Activated CD4-positive, alpha-beta T cell treated with anti-CD3 and anti-CD28 coated beads, Interleukin-2, amount 10 ng/mL, durations not matched to agents 7 days and 5 days (primary cell): ENCODE results near the gene HS3ST5. TPM values are rescaled to one million over a fixed set of nuclear protein-coding genes. Genes with fewer than 3 reads are reported as not detected.

Experiments
- CTCF ChIA-PET: fragments of 350-600 bp; sonication (Branson Sonifier 250); formaldehyde crosslinking; loops from one replicate; lab custom pipeline; 2021; ENCODE audit warnings: antibody characterized with exemption; lab: Charles Lee
- POLR2A ChIA-PET: fragments of 350-600 bp; sonication (Branson Sonifier 250); formaldehyde crosslinking; loops from one replicate; lab custom pipeline; 2021; ENCODE audit warnings: antibody characterized with exemption; lab: Charles Lee
- DNase-seq: peaks from one replicate; pipeline ENCODE4 v3.0.0-alpha.2; 2020
- H3K27ac Mint-ChIP-seq: one replicate; pipeline ENCODE4 v1.8.0; 2021; ENCODE audit warnings: mild to moderate bottlenecking, moderate library complexity, mixed read lengths
- H3K27me3 Mint-ChIP-seq: one replicate; pipeline ENCODE4 v1.8.0; 2021; ENCODE audit warnings: mixed read lengths
- H3K36me3 Mint-ChIP-seq: one replicate; pipeline ENCODE4 v1.8.0; 2021; ENCODE audit warnings: low read depth, mixed read lengths
- H3K4me1 Mint-ChIP-seq: one replicate; pipeline ENCODE4 v1.8.0; 2021; ENCODE audit warnings: mixed read lengths
- H3K4me3 Mint-ChIP-seq: one replicate; pipeline ENCODE4 v1.8.0; 2021; ENCODE audit warnings: mild to moderate bottlenecking, moderate library complexity, mixed read lengths
- H3K9me3 Mint-ChIP-seq: one replicate; pipeline ENCODE4 v1.8.0; 2021; ENCODE audit warnings: mixed read lengths
- total RNA-seq, 2 experiments: library from RNA; stranded (reverse); gene quantifications; one replicate each; pipeline ENCODE4 v1.2.3, GENCODE V29; 2021

HS3ST5 gene
- total RNA-seq, 2 experiments from 2014 or later = not detected

GRCh38 chr6:114108119-114109002 lies 234.5 kb downstream of the HS3ST5 start:
- Mint-ChIP-seq H3K4me1 (no peaks in the 10 kb centered on the region), H3K4me3 (no peak overlapping the region), H3K27me3 (peaks cover 13% of the 10 kb centered on the region), H3K9me3 (no peaks in the 10 kb centered on the region), H3K27ac (no peak overlapping the region), H3K36me3 (no peaks in the 10 kb centered on the region)
- ChIA-PET POLR2A (no interaction called here), CTCF (interaction anchor here (0.9 to 1.7 kb wide), 3 partner anchors 9 to 113 kb away, joined by 3 to 5 read pairs (median 3); no protein-coding TSS in a partner anchor)
- peak; percentile 46 for DNase-seq

GRCh38 chr6:114106020-114106419 lies 236.8 kb downstream of the HS3ST5 start:
- ChIA-PET POLR2A (no interaction called here), CTCF (no interaction called here)
- H3K36me3 Mint-ChIP-seq = no peaks in the 10 kb centered on the region
- H3K4me3 Mint-ChIP-seq = no peak overlapping the region
- H3K27ac Mint-ChIP-seq = no peak overlapping the region
- no peaks in the 10 kb centered on the region for H3K4me1 Mint-ChIP-seq
- H3K9me3 Mint-ChIP-seq = no peaks in the 10 kb centered on the region
- DNase-seq = no peak
- peaks cover 10% of the 10 kb centered on the region for H3K27me3 Mint-ChIP-seq

- Mint-ChIP-seq H3K27me3 (peaks cover 10% of the 10 kb centered on the region), H3K27ac (no peak overlapping the region), H3K9me3 (no peaks in the 10 kb centered on the region), H3K4me3 (no peak overlapping the region), H3K36me3 (no peaks in the 10 kb centered on the region), H3K4me1 (no peaks in the 10 kb centered on the region)
- no peak for DNase-seq
- CTCF ChIA-PET = no interaction called here
- POLR2A ChIA-PET = no interaction called here
Measured at GRCh38 chr6:114101255-114101654, 241.6 kb downstream of the HS3ST5 start.

GRCh38 chr6:114100215-114100994 lies 242.4 kb downstream of the HS3ST5 start:
- H3K36me3 Mint-ChIP-seq = no peaks in the 10 kb centered on the region
- ChIA-PET CTCF (no interaction called here), POLR2A (no interaction called here)
- H3K27me3 Mint-ChIP-seq = peaks cover 4% of the 10 kb centered on the region
- H3K27ac Mint-ChIP-seq = no peak overlapping the region
- H3K4me1 Mint-ChIP-seq = no peaks in the 10 kb centered on the region
- H3K4me3 Mint-ChIP-seq = no peak overlapping the region
- H3K9me3 Mint-ChIP-seq = no peaks in the 10 kb centered on the region
- DNase-seq = no peak

- CTCF ChIA-PET = no interaction called here
- H3K9me3 Mint-ChIP-seq = no peaks in the 10 kb centered on the region
- no peaks in the 10 kb centered on the region for H3K36me3 Mint-ChIP-seq
- H3K4me3 Mint-ChIP-seq = no peak overlapping the region
- peaks cover 5% of the 10 kb centered on the region for H3K27me3 Mint-ChIP-seq
- H3K27ac Mint-ChIP-seq = no peak overlapping the region
- DNase-seq = no peak
- H3K4me1 Mint-ChIP-seq = no peaks in the 10 kb centered on the region
- POLR2A ChIA-PET = no interaction called here
Measured at GRCh38 chr6:114096561-114097172, 246.2 kb downstream of the HS3ST5 start.

GRCh38 chr6:114092943-114093342 lies 249.9 kb downstream of the HS3ST5 start:
- Mint-ChIP-seq H3K9me3 (no peaks in the 10 kb centered on the region), H3K36me3 (no peaks in the 10 kb centered on the region), H3K27ac (no peak overlapping the region), H3K4me3 (no peak overlapping the region), H3K27me3 (peaks cover 4% of the 10 kb centered on the region), H3K4me1 (no peaks in the 10 kb centered on the region)
- POLR2A ChIA-PET = no interaction called here
- no peak for DNase-seq
- CTCF ChIA-PET = no interaction called here

- no peaks in the 10 kb centered on the region for H3K4me1 Mint-ChIP-seq
- POLR2A ChIA-PET = no interaction called here
- H3K27ac Mint-ChIP-seq = no peak overlapping the region
- H3K9me3 Mint-ChIP-seq = no peaks in the 10 kb centered on the region
- peaks cover 4% of the 10 kb centered on the region for H3K27me3 Mint-ChIP-seq
- DNase-seq = no peak
- no peak overlapping the region for H3K4me3 Mint-ChIP-seq
- CTCF ChIA-PET = no interaction called here
- no peaks in the 10 kb centered on the region for H3K36me3 Mint-ChIP-seq
Measured at GRCh38 chr6:114090626-114091025, 252.2 kb downstream of the HS3ST5 start.

- Mint-ChIP-seq H3K4me1 (no peaks in the 10 kb centered on the region), H3K36me3 (no peaks in the 10 kb centered on the region), H3K4me3 (no peak overlapping the region), H3K27ac (no peak overlapping the region), H3K9me3 (no peaks in the 10 kb centered on the region), H3K27me3 (peaks cover 1% of the 10 kb centered on the region)
- ChIA-PET POLR2A (no interaction called here), CTCF (interaction anchor here (1.5 kb wide), 1 partner anchor 21 kb away, joined by 3 read pairs; no protein-coding TSS in a partner anchor)
- DNase-seq = no peak
Measured at GRCh38 chr6:114087496-114087895, 255.3 kb downstream of the HS3ST5 start.

GRCh38 chr6:114085211-114085610 lies 257.6 kb downstream of the HS3ST5 start:
- ChIA-PET CTCF (no interaction called here), POLR2A (no interaction called here)
- Mint-ChIP-seq H3K9me3 (no peaks in the 10 kb centered on the region), H3K27me3 (peaks cover 3% of the 10 kb centered on the region), H3K27ac (no peak overlapping the region), H3K36me3 (no peaks in the 10 kb centered on the region), H3K4me3 (no peak overlapping the region), H3K4me1 (no peaks in the 10 kb centered on the region)
- no peak for DNase-seq

GRCh38 chr6:114084327-114084890 lies 258.4 kb downstream of the HS3ST5 start:
- no peak overlapping the region for H3K27ac Mint-ChIP-seq
- H3K9me3 Mint-ChIP-seq = no peaks in the 10 kb centered on the region
- H3K4me3 Mint-ChIP-seq = no peak overlapping the region
- ChIA-PET CTCF (no interaction called here), POLR2A (no interaction called here)
- H3K27me3 Mint-ChIP-seq = peaks cover 3% of the 10 kb centered on the region
- DNase-seq = no peak
- H3K4me1 Mint-ChIP-seq = no peaks in the 10 kb centered on the region
- H3K36me3 Mint-ChIP-seq = no peaks in the 10 kb centered on the region

- ChIA-PET POLR2A (no interaction called here), CTCF (no interaction called here)
- H3K4me1 Mint-ChIP-seq = no peaks in the 10 kb centered on the region
- H3K27ac Mint-ChIP-seq = no peak overlapping the region
- peaks cover 5% of the 10 kb centered on the region for H3K27me3 Mint-ChIP-seq
- H3K4me3 Mint-ChIP-seq = no peak overlapping the region
- H3K36me3 Mint-ChIP-seq = no peaks in the 10 kb centered on the region
- H3K9me3 Mint-ChIP-seq = no peaks in the 10 kb centered on the region
- DNase-seq = no peak
Measured at GRCh38 chr6:114083251-114083650, 259.6 kb downstream of the HS3ST5 start.

GRCh38 chr6:114081730-114082129 lies 261.1 kb downstream of the HS3ST5 start:
- Mint-ChIP-seq H3K36me3 (no peaks in the 10 kb centered on the region), H3K27me3 (peaks cover 5% of the 10 kb centered on the region), H3K27ac (no peak overlapping the region), H3K9me3 (no peaks in the 10 kb centered on the region), H3K4me3 (no peak overlapping the region), H3K4me1 (no peaks in the 10 kb centered on the region)
- POLR2A ChIA-PET = no interaction called here
- DNase-seq = no peak
- CTCF ChIA-PET = interaction anchor here (0.6 kb wide), 1 partner anchor 77 kb away, joined by 3 read pairs; no protein-coding TSS in a partner anchor
